ENCODE results near the gene RNU6-9. TPM values are rescaled to one million over a fixed set of nuclear protein-coding genes. Genes with fewer than 3 reads are reported as not detected.

The RNU6-9 gene
- total and polyA plus RNA-seq, 2 donors (not counting 1 experiment from before 2014, with no cell fraction given), result not detected

- Histone ChIP-seq H4K20me1 (ENCODE audit: control insufficient read depth, insufficient read depth, low read length, poor library complexity, severe bottlenecking) (peaks cover 29% of the 10 kb centered on the region), H3K4me3 (ENCODE audit: control extremely low read depth in 1 of 5, extremely low read depth in 1 of 5, insufficient read depth in 1 of 5, low read depth in 2 of 5, low read length in 4 of 5) (no peak overlapping the region), H3K36me3 (replicated peaks in 1 of 2; ENCODE audit: control extremely low read depth in 1 of 2, control insufficient read depth in 1 of 2, extremely low read depth in 1 of 2, insufficient read depth in 2 of 2, low read length in 1 of 2) (peaks cover 2 to 3% of the 10 kb centered on the region in 2 experiments), H3K9ac (ENCODE audit: low read length) (no peak overlapping the region), H3K79me2 (ENCODE audit: control insufficient read depth, insufficient read depth, low read length) (peaks cover 45% of the 10 kb centered on the region), H2AFZ (ENCODE audit: insufficient read depth, low read depth, low read length, poor library complexity, severe bottlenecking) (no peak overlapping the region), H3K4me1 (ENCODE audit: control insufficient read depth in 2 of 2, insufficient read depth in 2 of 2, low read length in 2 of 2) (peaks cover 24 to 56% of the 10 kb centered on the region in 2 donors), H3K27me3 (replicated peaks in 1 of 4; ENCODE audit: control extremely low read depth in 1 of 4, control insufficient read depth in 3 of 4, insufficient read depth in 4 of 4, low read length in 3 of 4) (no peaks in the 10 kb centered on the region), H3K9me3 (ENCODE audit: control extremely low read depth in 1 of 3, control insufficient read depth in 2 of 3, insufficient read depth in 1 of 3, low read length in 2 of 3) (peaks cover 0 to 12% (median 3%) of the 10 kb centered on the region in 3 donors), H3K27ac (ENCODE audit: low read length in 2 of 2) (peak overlapping the region in 1 of 2 donors; percentile 23), H3K4me2 (replicated peaks; ENCODE audit: low read depth, low read length, poor library complexity, severe bottlenecking) (peak overlapping the region; percentile 49)
- peak; percentile 50 for ATAC-seq (ENCODE audit: low read depth)
- TF ChIP-seq CTCF (IDR thresholded peaks at IDR 0.05) (no peak), EZH2 (IDR thresholded peaks at IDR 0.05; ENCODE audit: borderline replicate concordance, insufficient read depth, low read depth, low read length, poor library complexity, severe bottlenecking) (no peak)
- peak; percentile 46 for DNase-seq
- Mint-ChIP-seq H3K4me3 (no peak overlapping the region), H3K27me3 (no peaks in the 10 kb centered on the region), H3K9me3 (ENCODE audit: insufficient read depth) (peaks cover 2% of the 10 kb centered on the region), H3K27ac (peak overlapping the region; percentile 61), H3K4me1 (peaks cover 38% of the 10 kb centered on the region)
- ChIA-PET POLR2A (interaction anchor here (0.6 kb wide), 1 partner anchor 53 kb away, joined by 6 read pairs; no protein-coding TSS in a partner anchor), CTCF (no interaction called here)
- intact Hi-C loops (cut with micrococcal nuclease), result no loop called here
- WGBS (ENCODE audit: insufficient coverage), result 40% methylated on average over 30 of the region's 31 CpGs
These were observed 41.7 kb downstream of the RNU6-9 start for GRCh38 chr19:934865-935479.

GRCh38 chr19:936175-936546 is 42.9 kb downstream of the RNU6-9 start:
- no peak overlapping the region for H3K9ac ChIP-seq (ENCODE audit: low read length)
- H3K79me2 ChIP-seq (ENCODE audit: control insufficient read depth, insufficient read depth, low read length), result peaks cover 52% of the 10 kb centered on the region
- Mint-ChIP-seq H3K4me1 (peaks cover 45% of the 10 kb centered on the region), H3K27ac (no peak overlapping the region), H3K4me3 (no peak overlapping the region), H3K9me3 (ENCODE audit: insufficient read depth) (peaks cover 2% of the 10 kb centered on the region), H3K27me3 (no peaks in the 10 kb centered on the region)
- no peak overlapping the region for H2AFZ ChIP-seq (ENCODE audit: insufficient read depth, low read depth, low read length, poor library complexity, severe bottlenecking)
- no peak overlapping the region for H3K4me3 ChIP-seq (ENCODE audit: control extremely low read depth in 1 of 5, extremely low read depth in 1 of 5, insufficient read depth in 1 of 5, low read depth in 2 of 5, low read length in 4 of 5)
- CTCF ChIA-PET, result interaction anchor here (0.7 to 1.6 kb wide), 3 partner anchors 8 to 43 kb away, joined by 3 to 4 read pairs (median 3); no protein-coding TSS in a partner anchor
- no peak overlapping the region for H3K27ac ChIP-seq (ENCODE audit: low read length in 2 of 2)
- TF ChIP-seq CTCF (IDR thresholded peaks at IDR 0.05) (no peak), EZH2 (IDR thresholded peaks at IDR 0.05; ENCODE audit: borderline replicate concordance, insufficient read depth, low read depth, low read length, poor library complexity, severe bottlenecking) (no peak)
- H3K4me2 ChIP-seq (replicated peaks; ENCODE audit: low read depth, low read length, poor library complexity, severe bottlenecking), result no peak overlapping the region
- ATAC-seq (ENCODE audit: low read depth) (no peak), DNase-seq (no peak)
- POLR2A ChIA-PET, result interaction anchor here (0.6 kb wide), 1 partner anchor 14 kb away, joined by 5 read pairs; no protein-coding TSS in a partner anchor
- H3K9me3 ChIP-seq (ENCODE audit: control extremely low read depth in 1 of 3, control insufficient read depth in 2 of 3, insufficient read depth in 1 of 3, low read length in 2 of 3), result peaks cover 0 to 12% (median 3%) of the 10 kb centered on the region in 3 donors
- H4K20me1 ChIP-seq (ENCODE audit: control insufficient read depth, insufficient read depth, low read length, poor library complexity, severe bottlenecking), result peaks cover 33% of the 10 kb centered on the region
- peaks cover 31 to 63% of the 10 kb centered on the region in 2 donors for H3K4me1 ChIP-seq (ENCODE audit: control insufficient read depth in 2 of 2, insufficient read depth in 2 of 2, low read length in 2 of 2)
- no peaks in the 10 kb centered on the region for H3K27me3 ChIP-seq (replicated peaks in 1 of 4; ENCODE audit: control extremely low read depth in 1 of 4, control insufficient read depth in 3 of 4, insufficient read depth in 4 of 4, low read length in 3 of 4)
- peaks cover 2 to 3% of the 10 kb centered on the region in 2 experiments for H3K36me3 ChIP-seq (replicated peaks in 1 of 2; ENCODE audit: control extremely low read depth in 1 of 2, control insufficient read depth in 1 of 2, extremely low read depth in 1 of 2, insufficient read depth in 2 of 2, low read length in 1 of 2)
- 99% methylated on average over 8 of the region's 10 CpGs for WGBS (ENCODE audit: insufficient coverage)
- intact Hi-C loops (cut with micrococcal nuclease), result no loop called here

Measured in B cell (primary cell).